GM10248 (cell line): ENCODE results near the gene THEMIS.

Source experiments
- CTCF ChIA-PET: fragments of 300-600 bp; sonication (Branson Sonifier 250); formaldehyde crosslinking; extraction: SDS; loops from one replicate; lab custom pipeline; 2021; ENCODE audit warnings: antibody characterized with exemption; lab: Yijun Ruan, JAX
- POLR2A ChIA-PET: fragments of 350-650 bp; sonication (Branson Sonifier 250); formaldehyde crosslinking; extraction: SDS; loops from one replicate; lab custom pipeline; 2020; ENCODE audit warnings: antibody characterized with exemption; lab: Yijun Ruan, JAX
- DNase-seq: peaks from one replicate; pipeline ENCODE4 v3.0.0; 2012; ENCODE audit errors: extremely low spot score
- CTCF ChIP-seq: IDR thresholded peaks from 2 replicates; pipeline ENCODE4 v1.5.1; 2012; ENCODE audit warnings: mild to moderate bottlenecking, low read depth; ENCODE audit errors: extremely low read depth, missing control alignments, control extremely low read depth

The THEMIS gene

GRCh38 chr6:127902933-127903332 is 2.1 kb upstream of the THEMIS start:
- CTCF ChIA-PET = interaction anchor here (0.8 kb wide), 1 partner anchor 28 kb away, joined by 3 read pairs; no protein-coding TSS in a partner anchor
- no peak for DNase-seq
- POLR2A ChIA-PET = no interaction called here
- TF ChIP-seq CTCF = no peak

- ChIA-PET POLR2A (no interaction called here), CTCF (no interaction called here)
- no peak for TF ChIP-seq CTCF
- no peak for DNase-seq
These were observed 3.4 kb downstream of the THEMIS start for GRCh38 chr6:127897484-127897883.

GRCh38 chr6:127894051-127894450 is 6.8 kb downstream of the THEMIS start:
- CTCF ChIA-PET = no interaction called here
- no peak for TF ChIP-seq CTCF
- DNase-seq = no peak
- POLR2A ChIA-PET = no interaction called here

GRCh38 chr6:127893541-127893940 is 7.3 kb downstream of the THEMIS start:
- no peak for TF ChIP-seq CTCF
- ChIA-PET CTCF (no interaction called here), POLR2A (no interaction called here)
- DNase-seq = no peak

- no peak for TF ChIP-seq CTCF
- CTCF ChIA-PET = interaction anchor here (0.9 to 1.0 kb wide), 2 partner anchors 12 to 18 kb away, joined by 3 read pairs; no protein-coding TSS in a partner anchor
- POLR2A ChIA-PET = no interaction called here
- DNase-seq = no peak
These were observed 9.0 kb downstream of the THEMIS start for GRCh38 chr6:127891731-127892326.

GRCh38 chr6:127886603-127887002 is 14.3 kb downstream of the THEMIS start:
- ChIA-PET CTCF (no interaction called here), POLR2A (no interaction called here)
- no peak for DNase-seq
- TF ChIP-seq CTCF = no peak
